Activated CD4-positive, alpha-beta T cell treated with anti-CD3 and anti-CD28 coated beads for 24 hours (primary cell): ENCODE data around the gene LHFPL6.

Source experiments
- DNase-seq, 2 donors: peaks; one replicate each; pipeline ENCODE4 v3.0.0-alpha.2; 2020; ENCODE audit warnings: low read depth in 2 of 2

LHFPL6 gene

GRCh38 chr13:39590466-39591036 is 12.4 kb downstream of the LHFPL6 start:
- DNase-seq = no peak

- no peak for DNase-seq
Observed at GRCh38 chr13:39588384-39588783, 14.6 kb downstream of the LHFPL6 start.

- no peak for DNase-seq
Observed at GRCh38 chr13:39587939-39588338, 15.1 kb downstream of the LHFPL6 start.

GRCh38 chr13:39586958-39587605 is 15.9 kb downstream of the LHFPL6 start:
- no peak for DNase-seq

- no peak for DNase-seq
Observed at GRCh38 chr13:39586151-39586550, 16.8 kb downstream of the LHFPL6 start.

- no peak for DNase-seq
Observed at GRCh38 chr13:39585219-39585618, 17.8 kb downstream of the LHFPL6 start.

GRCh38 chr13:39580881-39581575 is 22.0 kb downstream of the LHFPL6 start:
- no peak for DNase-seq

- no peak for DNase-seq
Observed at GRCh38 chr13:39578821-39579291, 24.1 kb downstream of the LHFPL6 start.

- no peak for DNase-seq
Observed at GRCh38 chr13:39577838-39578491, 25.0 kb downstream of the LHFPL6 start.

GRCh38 chr13:39577203-39577602 is 25.8 kb downstream of the LHFPL6 start:
- DNase-seq = no peak

GRCh38 chr13:39575641-39576238 is 27.3 kb downstream of the LHFPL6 start:
- no peak for DNase-seq

- no peak for DNase-seq
Observed at GRCh38 chr13:39571502-39572092, 31.4 kb downstream of the LHFPL6 start.

GRCh38 chr13:39567569-39567968 is 35.4 kb downstream of the LHFPL6 start:
- no peak for DNase-seq

GRCh38 chr13:39566216-39566869 is 36.6 kb downstream of the LHFPL6 start:
- DNase-seq = no peak

- DNase-seq = no peak
Observed at GRCh38 chr13:39565036-39565949, 37.7 kb downstream of the LHFPL6 start.

GRCh38 chr13:39563470-39563735 is 39.6 kb downstream of the LHFPL6 start:
- DNase-seq = no peak

- no peak for DNase-seq
Observed at GRCh38 chr13:39561971-39562370, 41.0 kb downstream of the LHFPL6 start.

- DNase-seq = no peak
Observed at GRCh38 chr13:39559847-39560246, 43.1 kb downstream of the LHFPL6 start.

GRCh38 chr13:39557285-39557955 is 45.6 kb downstream of the LHFPL6 start:
- no peak for DNase-seq

GRCh38 chr13:39556866-39557265 is 46.1 kb downstream of the LHFPL6 start:
- no peak for DNase-seq
